Muscle of leg (tissue), 11 donors: ENCODE results near the gene SETD6. TPM values are rescaled to one million over a fixed set of nuclear protein-coding genes. Genes with fewer than 3 reads are reported as not detected.

Experiments used
- DNase-seq: peaks from one replicate; pipeline ENCODE4 v3.0.0; 2013
- H3K27ac ChIP-seq: one replicate; pipeline ENCODE4 v1.5.1; 2013; ENCODE audit warnings: mild to moderate bottlenecking, low read length, control low read depth
- H3K27me3 ChIP-seq: one replicate; pipeline ENCODE4 v1.6.1; 2013; ENCODE audit warnings: low read length; ENCODE audit not compliant: control insufficient read depth, insufficient read depth
- H3K36me3 ChIP-seq: one replicate; pipeline ENCODE4 v1.6.1; 2013; ENCODE audit warnings: low read length; ENCODE audit not compliant: control insufficient read depth, insufficient read depth
- H3K4me1 ChIP-seq: one replicate; pipeline ENCODE4 v1.6.1; 2013; ENCODE audit warnings: low read length; ENCODE audit not compliant: control insufficient read depth, insufficient read depth
- H3K4me3 ChIP-seq: one replicate; pipeline ENCODE4 v1.5.1; 2013; ENCODE audit warnings: low read length, control low read depth
- H3K9me3 ChIP-seq: replicated peaks from 2 replicates; pipeline ENCODE4 v1.6.1; 2013; ENCODE audit warnings: low read depth, low read length; ENCODE audit not compliant: control insufficient read depth
- WGBS: methylation state at CpG from one replicate; pipeline ENCODE4 v1.1.5; 2013; ENCODE audit warnings: missing lambda C conversion rate; ENCODE audit not compliant: insufficient coverage; 5-methylcytosine and 5-hydroxymethylcytosine counted together
- polyA plus RNA-seq, 8 donors: library from polyadenylated mRNA; unstranded; fragments of 120-200 nt; gene quantifications; one replicate each; pipeline versions ENCODE4 v1.2.1 to v1.2.3, GENCODE V29; 2013; ENCODE audit warnings: inconsistent platforms in 1 of 8, low replicate concordance in 1 of 8; ENCODE audit not compliant: insufficient read length in 8 of 8, insufficient read depth in 1 of 8
- total RNA-seq: library from RNA; stranded (reverse); fragments of 120-200 nt; gene quantifications from one replicate; pipeline ENCODE4 v1.2.4, GENCODE V29; 2013

SETD6 gene
- total and polyA plus RNA-seq, 9 donors = 11.5 to 21.0 (median 14.8) TPM

DNA sequence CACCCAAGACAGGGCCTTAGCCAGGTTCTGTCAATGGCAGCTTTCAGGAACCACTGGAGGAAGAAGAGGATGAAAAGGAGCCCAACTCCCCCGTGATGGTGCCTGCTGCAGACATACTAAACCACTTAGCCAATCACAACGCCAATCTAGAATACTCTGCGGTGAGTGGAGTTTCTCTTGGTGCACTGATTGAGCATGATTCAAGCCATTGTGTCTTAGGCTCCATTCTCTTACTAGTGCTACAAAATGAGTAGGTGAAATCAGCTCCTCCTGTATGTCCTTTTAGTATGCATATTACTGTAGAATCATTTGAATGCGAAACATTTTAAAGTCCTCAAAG, 1.4 kb downstream of the SETD6 start:
- no CpG with 5 or more reads among the region's 4 CpGs for WGBS
- Histone ChIP-seq H3K9me3 (no peaks in the 10 kb centered on the region), H3K27me3 (no peaks in the 10 kb centered on the region), H3K36me3 (peaks cover 34% of the 10 kb centered on the region), H3K4me3 (no peak overlapping the region), H3K27ac (no peak overlapping the region), H3K4me1 (peaks cover 14% of the 10 kb centered on the region)
- no peak for DNase-seq

DNA sequence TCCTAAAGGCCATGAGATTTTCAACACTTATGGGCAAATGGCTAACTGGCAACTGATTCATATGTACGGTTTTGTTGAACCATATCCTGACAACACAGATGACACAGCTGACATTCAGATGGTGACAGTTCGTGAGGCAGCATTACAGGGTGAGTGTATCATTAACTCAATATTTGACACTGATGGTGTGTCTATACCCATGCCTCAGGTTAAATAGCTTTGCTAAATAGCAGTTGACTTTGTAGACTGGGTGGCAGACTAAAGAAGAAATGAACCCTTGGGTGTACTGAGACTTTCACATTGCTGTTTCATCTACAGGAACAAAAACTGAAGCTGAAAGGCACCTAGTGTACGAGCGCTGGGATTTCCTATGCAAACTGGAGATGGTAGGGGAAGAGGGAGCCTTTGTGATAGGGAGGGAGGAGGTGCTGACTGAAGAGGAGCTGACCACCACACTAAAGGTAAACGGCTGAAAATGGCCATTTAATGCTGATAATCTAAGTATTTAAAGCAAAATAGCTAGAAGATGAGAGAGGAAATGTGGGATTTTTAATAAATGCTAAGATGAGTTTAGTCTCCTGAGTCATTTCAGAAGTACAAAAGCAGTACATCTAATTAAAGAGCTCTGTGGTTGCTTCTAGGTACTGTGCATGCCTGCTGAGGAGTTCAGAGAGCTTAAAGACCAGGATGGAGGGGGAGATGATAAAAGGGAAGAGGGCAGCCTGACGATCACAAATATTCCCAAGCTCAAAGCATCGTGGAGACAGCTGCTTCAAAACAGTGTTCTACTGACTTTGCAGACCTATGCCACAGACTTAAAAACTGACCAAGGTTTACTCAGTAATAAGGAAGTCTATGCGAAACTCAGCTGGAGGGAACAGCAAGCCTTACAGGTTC, 3.0 kb downstream of the SETD6 start:
- no peak for DNase-seq
- no peaks in the 10 kb centered on the region for H3K9me3 ChIP-seq
- H3K36me3 ChIP-seq = peaks cover 44% of the 10 kb centered on the region
- H3K4me1 ChIP-seq = peaks cover 14% of the 10 kb centered on the region
- H3K27ac ChIP-seq = no peak overlapping the region
- no peak overlapping the region for H3K4me3 ChIP-seq
- H3K27me3 ChIP-seq = no peaks in the 10 kb centered on the region
- 92% methylated on average over 4 of the region's 8 CpGs for WGBS

DNA sequence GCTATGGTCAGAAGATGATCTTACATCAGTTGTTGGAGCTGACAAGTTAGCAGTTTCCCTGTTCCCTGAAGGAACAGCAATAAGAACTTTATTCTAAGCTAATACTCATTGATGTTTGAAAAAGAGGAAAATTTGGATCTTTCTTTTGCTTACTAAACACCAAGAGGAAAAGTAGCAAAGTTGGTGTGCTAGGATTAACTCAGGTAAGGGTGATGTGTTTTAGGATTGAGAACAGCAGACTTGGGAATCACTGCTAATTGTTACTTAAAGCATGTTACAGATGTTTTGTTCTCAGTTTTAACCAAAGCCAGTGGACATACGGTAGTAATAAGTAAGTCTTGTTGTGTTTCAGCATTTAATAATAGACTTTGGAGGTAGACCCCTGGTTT, 3.7 kb downstream of the SETD6 start:
- no peaks in the 10 kb centered on the region for H3K27me3 ChIP-seq
- H3K36me3 ChIP-seq = peaks cover 48% of the 10 kb centered on the region
- no peak for DNase-seq
- peaks cover 14% of the 10 kb centered on the region for H3K4me1 ChIP-seq
- no CpG with 5 or more reads among the region's 1 CpG for WGBS
- no peak overlapping the region for H3K27ac ChIP-seq
- no peak overlapping the region for H3K4me3 ChIP-seq
- H3K9me3 ChIP-seq = no peaks in the 10 kb centered on the region

DNA sequence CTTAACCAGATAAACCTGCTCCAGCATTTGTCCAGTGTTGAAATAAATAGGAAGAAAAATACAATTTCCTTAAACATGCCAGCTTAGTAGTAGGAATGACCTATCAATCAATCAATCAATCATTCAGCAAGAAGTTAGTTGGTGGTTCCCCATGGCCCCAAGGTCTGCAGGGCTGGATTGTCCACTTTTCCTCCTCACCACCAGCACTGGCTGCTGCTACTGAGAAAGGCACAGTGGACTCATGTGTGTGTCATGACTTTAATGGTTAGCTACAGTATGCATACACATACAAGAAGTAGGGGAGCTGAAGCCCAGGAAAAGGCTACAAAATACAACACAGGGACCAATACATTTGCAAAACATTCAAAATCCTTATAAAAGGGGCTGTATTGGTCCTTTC, 4.4 kb downstream of the SETD6 start:
- Histone ChIP-seq H3K4me1 (peaks cover 9% of the 10 kb centered on the region), H3K27ac (no peak overlapping the region), H3K36me3 (peaks cover 55% of the 10 kb centered on the region), H3K4me3 (no peak overlapping the region), H3K9me3 (no peaks in the 10 kb centered on the region), H3K27me3 (no peaks in the 10 kb centered on the region)
- no peak for DNase-seq

DNA sequence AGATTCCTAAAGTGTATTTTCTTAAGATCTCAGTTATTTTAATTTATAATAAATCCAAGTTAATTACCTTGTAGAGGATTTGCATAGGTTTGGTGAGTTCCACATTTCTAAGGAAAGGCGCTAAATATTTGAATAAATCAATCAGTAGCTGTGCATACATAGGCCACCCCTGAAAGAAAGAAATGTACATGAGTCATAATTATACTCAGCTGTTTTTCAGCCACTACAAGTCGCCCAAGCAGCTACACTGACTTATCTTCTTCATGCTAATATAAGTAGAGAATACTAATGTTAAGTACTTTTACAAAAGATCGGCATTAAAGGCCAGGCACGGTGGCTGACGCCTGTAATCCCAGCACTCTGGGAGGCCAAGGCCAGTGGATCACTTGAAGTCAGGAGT, 14.9 kb downstream of the SETD6 start:
- no peak overlapping the region for H3K4me3 ChIP-seq
- H3K27ac ChIP-seq = no peak overlapping the region
- WGBS = 90% methylated on average over 2 of the region's 5 CpGs
- peaks cover 58% of the 10 kb centered on the region for H3K36me3 ChIP-seq
- H3K4me1 ChIP-seq = no peaks in the 10 kb centered on the region
- no peaks in the 10 kb centered on the region for H3K27me3 ChIP-seq
- DNase-seq = no peak
- H3K9me3 ChIP-seq = no peaks in the 10 kb centered on the region

DNA sequence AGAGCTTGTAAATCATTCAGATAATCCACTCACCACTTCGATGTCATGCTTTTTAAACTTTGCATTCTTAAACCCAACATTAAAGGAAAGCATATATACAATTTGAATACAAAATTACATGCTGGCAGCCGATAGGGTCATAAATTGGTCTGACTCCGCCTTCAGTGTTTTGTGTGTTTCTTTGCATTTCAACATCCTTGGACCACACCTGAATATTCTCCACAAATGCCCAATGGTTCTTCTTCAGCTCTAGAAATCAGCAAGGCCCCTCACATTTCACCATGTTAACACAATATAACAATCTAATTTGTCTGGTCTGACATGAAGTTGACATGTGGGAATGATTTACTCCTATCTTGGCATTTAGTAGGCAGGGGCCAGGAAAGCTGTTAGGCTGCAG, 17.1 kb downstream of the SETD6 start:
- Histone ChIP-seq H3K36me3 (peaks cover 64% of the 10 kb centered on the region), H3K27me3 (no peaks in the 10 kb centered on the region), H3K4me1 (no peaks in the 10 kb centered on the region), H3K27ac (no peak overlapping the region), H3K4me3 (no peak overlapping the region), H3K9me3 (no peaks in the 10 kb centered on the region)
- 90% methylated on average over 3 of the region's 3 CpGs for WGBS
- no peak for DNase-seq

DNA sequence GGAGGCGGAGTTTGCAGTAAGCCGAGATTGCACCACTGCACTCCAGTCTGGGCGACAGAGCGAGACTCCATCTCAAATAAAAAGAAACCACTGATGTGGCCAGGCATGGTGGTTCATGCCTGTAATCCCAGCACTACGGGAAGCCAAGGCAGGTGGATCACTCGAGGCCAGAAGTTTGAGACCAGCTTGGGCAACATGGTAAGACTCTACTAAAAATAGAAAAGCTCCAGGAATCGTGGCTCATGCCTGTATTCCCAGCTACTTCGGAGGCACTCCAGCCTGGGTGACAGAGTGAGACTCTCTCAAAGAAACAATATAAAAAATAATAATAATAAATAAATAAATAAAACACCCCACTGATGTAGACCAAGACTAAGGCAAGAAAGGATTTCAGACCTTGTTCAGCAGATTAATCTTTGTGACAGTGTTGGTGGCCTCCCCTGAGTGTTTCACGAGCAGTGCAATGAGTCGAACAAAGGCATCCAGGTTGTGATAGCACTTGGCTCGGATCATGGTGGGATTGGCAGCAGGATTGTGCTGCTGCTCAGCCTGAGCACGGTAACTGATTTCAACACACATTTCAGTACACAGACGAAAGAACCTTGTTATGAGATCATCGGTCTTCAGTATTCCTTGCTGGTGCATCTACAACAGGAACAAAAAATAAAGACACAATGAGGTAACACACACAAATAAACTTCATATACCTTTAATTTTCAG, 18.6 kb downstream of the SETD6 start:
- Histone ChIP-seq H3K36me3 (peaks cover 68% of the 10 kb centered on the region), H3K4me1 (no peaks in the 10 kb centered on the region), H3K27me3 (no peaks in the 10 kb centered on the region), H3K4me3 (no peak overlapping the region), H3K27ac (no peak overlapping the region), H3K9me3 (no peaks in the 10 kb centered on the region)
- DNase-seq = no peak
- WGBS = 96% methylated on average over 12 of the region's 14 CpGs

DNA sequence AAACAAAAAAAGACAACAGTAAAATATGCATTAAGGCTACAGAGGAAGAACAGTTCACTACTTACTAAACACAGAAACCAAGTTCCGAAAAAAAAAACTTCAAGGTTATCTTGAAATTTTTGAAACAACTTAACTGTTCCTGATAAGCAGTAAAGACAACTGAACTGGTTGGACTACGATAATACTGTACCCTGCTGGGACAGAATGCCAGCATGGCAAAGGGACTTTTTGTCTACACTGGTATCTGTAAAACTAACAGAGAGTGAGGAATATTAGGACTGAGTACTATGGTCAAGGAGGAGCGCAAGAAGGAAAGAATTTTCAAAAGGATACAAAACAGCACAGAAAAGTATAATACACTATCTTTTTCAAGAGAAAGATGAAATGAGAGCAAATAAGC, 19.8 kb downstream of the SETD6 start:
- no peak overlapping the region for H3K4me3 ChIP-seq
- no peaks in the 10 kb centered on the region for H3K27me3 ChIP-seq
- WGBS = 100% methylated on average over 1 of the region's 3 CpGs
- no peaks in the 10 kb centered on the region for H3K9me3 ChIP-seq
- H3K4me1 ChIP-seq = no peaks in the 10 kb centered on the region
- H3K27ac ChIP-seq = no peak overlapping the region
- peaks cover 80% of the 10 kb centered on the region for H3K36me3 ChIP-seq
- no peak for DNase-seq

DNA sequence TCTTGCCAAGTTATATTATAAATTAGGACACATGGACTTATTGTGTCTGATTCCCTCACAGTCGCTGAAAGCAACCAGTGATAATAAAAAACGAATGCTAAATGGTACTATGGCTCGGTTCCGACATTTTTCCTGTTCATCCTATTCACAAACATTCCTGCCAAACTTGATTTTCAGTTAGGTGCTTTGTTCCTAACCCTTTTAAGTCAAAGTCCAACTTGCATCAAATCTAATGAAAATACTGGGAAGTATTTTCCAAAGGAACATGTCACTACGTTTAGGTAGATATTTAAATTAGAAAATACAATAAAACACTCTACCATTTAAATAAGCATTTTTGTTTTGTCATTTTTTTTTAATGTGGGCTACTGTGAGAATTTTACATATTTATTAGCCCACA, 21.0 kb downstream of the SETD6 start:
- H3K27me3 ChIP-seq = no peaks in the 10 kb centered on the region
- no peak for DNase-seq
- H3K4me1 ChIP-seq = no peaks in the 10 kb centered on the region
- H3K27ac ChIP-seq = no peak overlapping the region
- WGBS = no CpG with 5 or more reads among the region's 5 CpGs
- no peaks in the 10 kb centered on the region for H3K9me3 ChIP-seq
- peaks cover 76% of the 10 kb centered on the region for H3K36me3 ChIP-seq
- H3K4me3 ChIP-seq = no peak overlapping the region

DNA sequence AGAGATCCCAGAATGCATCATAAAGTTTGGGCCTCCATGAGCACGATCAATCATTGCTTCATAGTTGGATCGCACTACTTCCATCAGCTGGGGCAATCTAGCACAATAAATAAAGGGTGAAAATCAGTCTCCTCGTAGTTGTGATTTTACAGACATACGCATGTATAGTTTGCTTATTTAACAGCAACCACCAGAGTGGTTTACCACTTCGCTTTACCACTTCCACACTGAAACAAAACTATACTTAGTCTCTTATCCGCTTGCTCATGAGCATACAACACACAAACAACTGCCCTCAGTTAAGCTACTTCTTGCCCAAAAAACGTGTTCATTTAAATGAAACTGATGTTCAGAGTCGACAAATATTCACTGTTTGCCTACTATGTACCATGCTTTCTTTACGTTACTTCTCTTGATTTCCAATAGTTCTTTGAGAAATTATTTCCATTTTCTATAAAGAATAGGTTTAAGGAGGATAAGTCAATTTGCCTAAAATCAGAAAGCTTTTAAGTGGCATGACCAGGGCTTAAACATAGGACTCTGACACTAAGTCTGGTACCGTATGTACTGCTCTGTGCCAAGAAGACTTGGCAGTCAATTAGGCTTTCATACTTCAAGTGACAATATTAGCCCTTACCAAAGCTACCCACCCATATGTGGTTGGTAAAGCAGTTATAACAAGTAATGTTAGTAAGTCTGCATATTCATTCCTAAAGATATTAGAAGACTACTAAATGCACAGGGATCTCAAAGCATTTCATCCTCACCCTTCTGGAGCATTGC, 22.0 kb downstream of the SETD6 start:
- Histone ChIP-seq H3K4me3 (no peak overlapping the region), H3K9me3 (no peaks in the 10 kb centered on the region), H3K27ac (no peak overlapping the region), H3K36me3 (peaks cover 75% of the 10 kb centered on the region), H3K4me1 (no peaks in the 10 kb centered on the region), H3K27me3 (no peaks in the 10 kb centered on the region)
- 94% methylated on average over 7 of the region's 10 CpGs for WGBS
- no peak for DNase-seq
